SK-N-MC (cell line): ENCODE data around the gene TMC2.
"Not testable (repeated sequence)": the region's sequence is repeated elsewhere in the genome, so short reads cannot be mapped to it uniquely, and the experiment has no call there.

Source experiments
- DNase-seq: peaks from one replicate; pipeline ENCODE4 v3.0.0-alpha.2; 2011; ENCODE audit warnings: low read depth, low spot score
- H3K27ac ChIP-seq: fragments of 200-600 bp; sonication (generic); 2 replicates; pipeline ENCODE4 v1.5.1; 2016; ENCODE audit warnings: mixed run types
- H3K36me3 ChIP-seq: fragments of 200-600 bp; sonication (generic); 2 replicates; pipeline ENCODE4 v1.6.1; 2017; ENCODE audit warnings: antibody characterized with exemption, low read length, mixed read lengths; ENCODE audit not compliant: insufficient read depth
- H3K4me3 ChIP-seq: fragments of 200-600 bp; sonication (generic); 2 replicates; pipeline ENCODE4 v1.5.1; 2016
- H3K9ac ChIP-seq: fragments of 200-600 bp; sonication (generic); 2 replicates; pipeline ENCODE4 v1.8.0; 2017; ENCODE audit warnings: mixed run types, mixed read lengths; ENCODE audit not compliant: insufficient read length
- H3K9me3 ChIP-seq: fragments of 200-600 bp; sonication (generic); 2 replicates; pipeline ENCODE4 v1.6.1; 2017; ENCODE audit warnings: low read depth, mild to moderate bottlenecking, antibody characterized with exemption, low read length, moderate library complexity, mixed read lengths
- EZH2 ChIP-seq: fragments of 200-600 bp; sonication (generic); IDR thresholded peaks from one replicate; pipeline ENCODE4 v1.6.1; 2017; ENCODE audit warnings: antibody characterized with exemption
- FOXP2 ChIP-seq: optimal IDR thresholded peaks from 2 replicates; pipeline ENCODE3; 2011; ENCODE audit warnings: mild to moderate bottlenecking, moderate library complexity; ENCODE audit not compliant: insufficient read depth; ENCODE audit errors: extremely low read length, control extremely low read depth
- POLR2AphosphoS5 ChIP-seq: IDR thresholded peaks from 2 replicates; pipeline ENCODE4 v1.6.1; 2012; ENCODE audit warnings: mild to moderate bottlenecking, low read depth, low read length, borderline replicate concordance

The TMC2 gene, protein sequence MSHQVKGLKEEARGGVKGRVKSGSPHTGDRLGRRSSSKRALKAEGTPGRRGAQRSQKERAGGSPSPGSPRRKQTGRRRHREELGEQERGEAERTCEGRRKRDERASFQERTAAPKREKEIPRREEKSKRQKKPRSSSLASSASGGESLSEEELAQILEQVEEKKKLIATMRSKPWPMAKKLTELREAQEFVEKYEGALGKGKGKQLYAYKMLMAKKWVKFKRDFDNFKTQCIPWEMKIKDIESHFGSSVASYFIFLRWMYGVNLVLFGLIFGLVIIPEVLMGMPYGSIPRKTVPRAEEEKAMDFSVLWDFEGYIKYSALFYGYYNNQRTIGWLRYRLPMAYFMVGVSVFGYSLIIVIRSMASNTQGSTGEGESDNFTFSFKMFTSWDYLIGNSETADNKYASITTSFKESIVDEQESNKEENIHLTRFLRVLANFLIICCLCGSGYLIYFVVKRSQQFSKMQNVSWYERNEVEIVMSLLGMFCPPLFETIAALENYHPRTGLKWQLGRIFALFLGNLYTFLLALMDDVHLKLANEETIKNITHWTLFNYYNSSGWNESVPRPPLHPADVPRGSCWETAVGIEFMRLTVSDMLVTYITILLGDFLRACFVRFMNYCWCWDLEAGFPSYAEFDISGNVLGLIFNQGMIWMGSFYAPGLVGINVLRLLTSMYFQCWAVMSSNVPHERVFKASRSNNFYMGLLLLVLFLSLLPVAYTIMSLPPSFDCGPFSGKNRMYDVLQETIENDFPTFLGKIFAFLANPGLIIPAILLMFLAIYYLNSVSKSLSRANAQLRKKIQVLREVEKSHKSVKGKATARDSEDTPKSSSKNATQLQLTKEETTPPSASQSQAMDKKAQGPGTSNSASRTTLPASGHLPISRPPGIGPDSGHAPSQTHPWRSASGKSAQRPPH

DNA sequence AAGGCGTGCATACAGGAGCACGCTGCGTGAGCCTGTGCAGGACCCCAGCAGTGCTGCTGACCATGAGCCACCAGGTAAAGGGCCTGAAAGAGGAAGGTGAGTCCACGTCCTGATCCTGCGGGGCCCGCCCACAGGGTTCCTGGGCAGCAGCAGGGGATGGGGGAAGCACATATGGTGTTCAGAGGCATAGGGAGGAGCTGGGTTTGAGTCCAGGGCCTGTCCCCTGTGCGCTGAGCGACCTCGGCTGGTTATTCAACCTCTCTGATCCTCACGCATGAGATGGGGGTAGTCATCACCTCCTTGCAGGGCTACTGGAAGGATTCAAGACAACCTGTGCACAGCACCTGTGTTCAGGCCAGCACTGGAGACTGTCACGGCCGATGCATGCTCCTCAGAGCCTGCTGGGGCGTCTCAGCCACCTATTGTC, at the start of gene TMC2:
Gene TMC2, plus strand, starts transcription at position 14 of the 427 bp plus-strand sequence. Its CDS starts 49 bp downstream, at position 63.
- Histone ChIP-seq H3K9me3 (no peaks in the 10 kb centered on the region), H3K36me3 (no peaks in the 10 kb centered on the region), H3K4me3 (no peak within 1 kb of the TSS), H3K27ac (no peak within 1 kb of the TSS), H3K9ac (no peak within 1 kb of the TSS)
- TF ChIP-seq EZH2: no peak
- no peak for TF ChIP-seq POLR2AphosphoS5
- TF ChIP-seq FOXP2: no peak
- DNase-seq: no peak

DNA sequence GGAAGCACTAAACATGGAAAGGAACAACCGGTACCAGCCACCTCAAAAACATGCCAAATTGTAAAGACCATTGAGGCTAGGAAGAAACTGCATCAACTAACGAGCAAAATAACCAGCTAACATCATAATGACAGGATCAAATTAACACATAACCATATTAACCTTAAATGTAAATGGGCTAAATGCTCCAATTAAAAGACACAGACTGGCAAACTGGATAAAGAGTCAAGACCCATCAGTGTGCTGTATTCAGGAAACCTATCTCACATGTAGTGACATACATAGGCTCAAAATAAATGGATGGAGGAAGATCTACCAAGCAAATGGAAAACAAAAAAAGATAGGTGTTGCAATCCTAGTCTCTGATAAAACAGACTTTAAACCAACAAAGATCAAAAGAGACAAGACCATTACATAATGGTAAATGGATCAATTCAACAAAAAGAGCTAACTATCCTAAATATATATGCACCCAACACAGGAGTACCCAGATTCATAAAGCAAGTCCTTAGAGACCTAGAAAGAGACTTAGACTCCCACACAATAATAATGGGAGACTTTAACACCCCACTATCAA, 33.5 kb upstream of the TMC2 start:
- DNase-seq: not testable (repeated sequence)

DNA sequence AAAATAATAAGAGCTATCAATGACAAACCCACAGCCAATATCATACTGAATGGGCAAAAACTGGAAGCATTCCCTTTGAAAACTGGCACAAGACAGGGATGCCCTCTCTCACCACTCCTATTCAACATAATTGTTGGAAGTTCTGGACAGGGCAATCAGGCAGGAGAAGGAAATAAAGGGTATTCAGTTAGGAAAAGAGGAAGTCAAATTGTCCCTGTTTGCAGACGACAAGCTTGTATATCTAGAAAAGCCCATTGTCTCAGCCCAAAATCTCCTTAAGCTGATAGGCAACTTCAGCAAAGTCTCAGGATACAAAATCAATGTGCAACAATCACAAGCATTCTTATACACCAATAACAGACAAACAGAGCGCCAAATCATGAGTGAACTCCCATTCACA, 31.6 kb upstream of the TMC2 start:
- not testable (repeated sequence) for DNase-seq

More for the DNA sequence above, 33.5 kb upstream of the TMC2 start:
- not testable (repeated sequence) for H3K4me3 ChIP-seq, H3K9ac ChIP-seq, H3K9me3 ChIP-seq, H3K27ac ChIP-seq
- peaks cover 15% of the 10 kb centered on the region for H3K36me3 ChIP-seq

DNA sequence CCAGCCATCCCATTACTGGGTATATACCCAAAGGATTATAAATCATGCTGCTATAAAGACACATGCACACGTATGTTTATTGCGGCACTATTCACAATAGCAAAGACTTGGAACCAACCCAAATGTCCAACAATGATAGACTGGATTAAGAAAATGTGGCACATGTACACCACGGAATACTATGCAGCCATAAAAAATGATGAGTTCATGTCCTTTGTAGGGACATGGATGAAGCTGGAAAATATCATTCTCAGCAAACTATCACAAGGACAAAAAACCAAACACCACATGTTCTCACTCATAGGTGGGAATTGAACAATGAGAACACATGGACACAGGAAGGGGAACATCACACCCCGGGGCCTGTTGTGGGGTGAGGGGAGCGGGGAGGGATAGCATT, 29.9 kb upstream of the TMC2 start:
- H3K4me3 ChIP-seq, H3K9me3 ChIP-seq, H3K36me3 ChIP-seq, H3K27ac ChIP-seq, H3K9ac ChIP-seq, DNase-seq: not testable (repeated sequence)

More for the DNA sequence above, 31.6 kb upstream of the TMC2 start:
- not testable (repeated sequence) for H3K27ac ChIP-seq, H3K9me3 ChIP-seq, H3K4me3 ChIP-seq, H3K9ac ChIP-seq, H3K36me3 ChIP-seq

DNA sequence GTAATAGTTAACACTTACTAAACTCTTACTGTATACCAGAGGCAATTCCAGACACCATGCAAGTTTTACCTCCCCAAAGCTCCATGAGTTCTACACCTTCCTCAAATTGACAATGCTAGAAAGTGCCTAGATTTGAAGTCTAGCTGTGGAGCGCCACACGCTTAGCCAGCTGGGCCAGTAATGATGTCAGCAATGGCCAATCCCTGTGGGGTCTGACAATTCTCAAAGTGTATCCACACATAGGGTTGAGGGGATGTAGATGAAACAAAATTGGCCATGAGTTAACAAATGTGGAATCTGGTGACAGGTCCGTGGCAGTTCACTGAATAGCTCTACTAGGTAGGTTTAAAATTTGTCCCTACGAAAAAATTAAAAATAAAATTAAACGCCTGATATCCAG, 28.9 kb upstream of the TMC2 start:
- TF ChIP-seq EZH2 (no peak), POLR2AphosphoS5 (no peak), FOXP2 (no peak)
- Histone ChIP-seq H3K27ac (no peak overlapping the region), H3K9ac (peak overlapping the region; percentile 95), H3K9me3 (no peaks in the 10 kb centered on the region), H3K36me3 (no peaks in the 10 kb centered on the region), H3K4me3 (peak overlapping the region; percentile 98)
- DNase-seq: no peak

DNA sequence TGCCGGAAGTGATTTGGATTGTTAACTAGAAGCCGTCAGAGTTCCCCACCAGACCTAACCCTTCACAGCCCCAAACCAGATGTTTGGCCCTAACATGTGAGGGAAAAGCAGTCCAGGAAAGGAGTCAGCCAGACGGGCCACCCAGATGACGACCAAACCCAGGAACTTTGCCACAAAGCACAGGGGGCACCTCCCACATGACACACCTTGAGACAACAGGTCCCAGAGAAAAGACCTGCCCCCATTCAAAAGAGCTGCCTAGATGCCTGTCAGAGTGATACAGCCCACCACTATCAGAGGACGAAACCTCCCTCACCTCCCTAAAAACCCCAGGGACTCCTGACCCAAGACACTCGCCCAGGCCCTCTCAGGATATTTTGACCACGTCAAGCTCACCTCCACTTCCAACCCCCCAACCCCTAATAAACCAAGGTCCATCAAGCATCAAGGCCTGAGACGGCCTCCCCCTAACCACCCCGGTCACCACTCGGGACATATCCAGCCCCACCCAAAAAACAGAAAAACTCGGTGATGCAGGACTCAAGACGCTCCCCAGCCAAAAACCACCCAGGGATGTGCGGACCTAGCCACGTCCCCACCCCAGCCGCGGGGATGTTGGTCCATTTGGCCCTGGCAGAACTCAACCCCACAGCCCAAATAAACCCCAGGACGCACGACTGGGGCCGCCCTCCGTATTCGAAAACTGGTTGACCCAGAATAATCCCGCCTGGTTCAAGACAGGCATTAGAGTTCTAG, 28.3 kb upstream of the TMC2 start:
- DNase-seq: no peak
- no peak overlapping the region for H3K27ac ChIP-seq
- TF ChIP-seq EZH2: no peak
- no peak for TF ChIP-seq POLR2AphosphoS5
- TF ChIP-seq FOXP2: no peak
- H3K9me3 ChIP-seq: no peaks in the 10 kb centered on the region
- H3K4me3 ChIP-seq: peak overlapping the region; percentile 98
- H3K36me3 ChIP-seq: no peaks in the 10 kb centered on the region
- peak overlapping the region; percentile 95 for H3K9ac ChIP-seq

DNA sequence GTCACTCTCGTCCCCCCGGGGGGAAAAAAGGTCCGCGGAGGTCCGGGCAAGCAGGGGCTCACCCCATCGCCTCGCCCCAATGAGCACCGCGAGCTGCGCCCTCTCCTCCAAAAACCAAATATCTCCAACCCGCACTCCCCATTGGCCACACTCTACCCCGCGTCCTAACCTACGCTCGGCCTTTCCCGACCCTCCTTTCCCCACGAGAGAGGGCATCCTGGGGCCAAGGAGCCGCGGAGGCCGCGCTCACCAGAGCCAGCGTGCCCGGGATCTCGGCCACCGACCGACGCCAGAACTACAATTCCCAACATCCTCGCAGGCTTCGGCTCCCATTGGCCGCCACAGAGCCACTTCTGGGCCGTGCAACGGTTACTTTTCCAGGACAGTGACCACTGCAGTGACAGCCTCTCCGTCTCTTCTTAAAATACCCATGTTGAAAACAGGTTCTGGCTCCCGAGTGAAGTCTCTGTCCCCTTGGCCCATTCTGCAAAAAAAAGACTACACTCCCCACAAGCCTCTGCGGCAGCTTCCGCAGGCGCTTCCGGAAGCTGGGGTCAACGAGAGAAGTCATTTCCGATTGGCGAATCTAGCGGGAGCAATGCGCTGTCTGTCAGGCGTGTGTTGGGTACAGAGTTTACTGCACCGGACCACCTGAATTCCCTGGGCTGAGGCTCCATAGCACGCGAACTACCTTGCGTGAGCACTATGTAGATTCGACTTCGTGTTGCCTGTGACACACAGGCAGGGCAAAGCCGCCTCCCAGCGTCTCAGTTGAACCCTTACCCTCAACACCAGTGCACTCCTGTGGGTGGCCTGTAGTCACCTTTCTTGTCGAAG, 27.5 kb upstream of the TMC2 start, which contains the start of gene ZNF343:
Gene ZNF343, minus strand, starts transcription at position 285 of the 837 bp plus-strand sequence. CDS start 15,020 bp downstream, outside the sequence.
- Histone ChIP-seq H3K4me3 (peak within 1 kb of the TSS; percentile 98), H3K9me3 (no peaks in the 10 kb centered on the region), H3K36me3 (no peaks in the 10 kb centered on the region), H3K27ac (peak within 1 kb of the TSS; percentile 93), H3K9ac (peak within 1 kb of the TSS; percentile 95)
- TF ChIP-seq POLR2AphosphoS5: peak; percentile 89
- TF ChIP-seq EZH2: no peak
- no peak for DNase-seq
